HL-60 (cell line): ENCODE measurements around the gene ARHGEF1.
A peak's percentile ranks its signal among the peaks of the same experiment; 100 is the strongest.

ENCODE experiments used
- DNase-seq, 2 experiments: peaks; one replicate each; pipeline ENCODE4 v3.0.0-alpha.2; 2010 to 2020; ENCODE audit warnings: low read depth in 1 of 2, low spot score in 1 of 2
- H3K27ac ChIP-seq: fragments of 250-450 bp; sonication (Bioruptor Pico); replicated peaks from 2 replicates; pipeline ENCODE4 v1.5.1; 2020; ENCODE audit warnings: mild to moderate bottlenecking, moderate library complexity
- H3K27me3 ChIP-seq: fragments of 250-450 bp; sonication (Bioruptor Pico); 2 replicates; pipeline ENCODE4 v1.5.1; 2021; ENCODE audit warnings: mild to moderate bottlenecking, moderate library complexity; ENCODE audit not compliant: insufficient read depth, poor library complexity, severe bottlenecking
- H3K4me3 ChIP-seq: replicated peaks from 2 replicates; pipeline ENCODE4 v1.5.1; 2011; ENCODE audit warnings: mild to moderate bottlenecking, control low read depth, low read length; ENCODE audit not compliant: insufficient read depth
- CTCF ChIP-seq: IDR thresholded peaks from one replicate; pipeline ENCODE4 v1.5.1; 2011; ENCODE audit warnings: low read length, control low read depth, inconsistent platforms; ENCODE audit not compliant: insufficient read depth
- GABPA ChIP-seq: IDR thresholded peaks from 2 replicates; pipeline ENCODE4 v1.6.1; 2012; ENCODE audit warnings: low read depth
- POLR2AphosphoS5 ChIP-seq: IDR thresholded peaks from 2 replicates; pipeline ENCODE4 v1.6.1; 2012; ENCODE audit warnings: low read depth
- REST ChIP-seq: IDR thresholded peaks from 2 replicates; pipeline ENCODE4 v1.6.1; 2012; ENCODE audit warnings: low read depth; ENCODE audit not compliant: insufficient replicate concordance
- SPI1 ChIP-seq: IDR thresholded peaks from 2 replicates; pipeline ENCODE4 v1.6.1; 2012; ENCODE audit warnings: low read depth, mild to moderate bottlenecking, borderline replicate concordance

Gene ARHGEF1

GRCh38 chr19:41932259-41932719 lies 49.3 kb downstream of the ARHGEF1 start:
- Histone ChIP-seq H3K4me3 (no peak overlapping the region), H3K27ac (no peak overlapping the region), H3K27me3 (peaks cover 23% of the 10 kb centered on the region)
- no peak for DNase-seq
- TF ChIP-seq GABPA (no peak), REST (no peak), POLR2AphosphoS5 (no peak), SPI1 (no peak), CTCF (no peak)

- DNase-seq: no peak
- TF ChIP-seq GABPA (no peak), REST (no peak), POLR2AphosphoS5 (no peak), SPI1 (no peak), CTCF (no peak)
- no peak overlapping the region for H3K4me3 ChIP-seq
- peaks cover 18% of the 10 kb centered on the region for H3K27me3 ChIP-seq
- no peak overlapping the region for H3K27ac ChIP-seq
Observed at GRCh38 chr19:41932720-41933332, 49.8 kb downstream of the ARHGEF1 start.

GRCh38 chr19:41933693-41934426 lies 50.9 kb downstream of the ARHGEF1 start:
- no peak overlapping the region for H3K4me3 ChIP-seq
- TF ChIP-seq REST: no peak
- TF ChIP-seq SPI1: peak; percentile 19; the same call in 1 of the 2 replicates
- peaks cover 17% of the 10 kb centered on the region for H3K27me3 ChIP-seq
- peak in 1 of 2 experiments; percentile 59 for DNase-seq
- H3K27ac ChIP-seq: no peak overlapping the region
